Gastrocnemius medialis (tissue), 4 donors: ENCODE results near the gene IDUA.

Experiments
- POLR2A ChIP-seq, 2 donors: fragments of 450-650 bp; IDR thresholded peaks; one replicate each; pipeline ENCODE4 v1.6.1; 2017; ENCODE audit warnings: antibody characterized with exemption in 2 of 2, mild to moderate bottlenecking in 2 of 2, moderate library complexity in 2 of 2
- TF ChIP-seq, protein P1 (sequence below), 5 experiments: fragments of 450-650 bp in 3 of 5; fragments of 200-600 bp in 2 of 5; sonication (generic) in 2 of 5; IDR thresholded peaks in 4 of 5; conservative IDR thresholded peaks in 1 of 5; 1 replicate in 4 of 5; 2 replicates in 1 of 5; pipeline ENCODE4 v1.5.1; 2016 to 2019; ENCODE audit warnings: antibody characterized with exemption in 5 of 5, mild to moderate bottlenecking in 3 of 5, moderate library complexity in 3 of 5

DNA sequence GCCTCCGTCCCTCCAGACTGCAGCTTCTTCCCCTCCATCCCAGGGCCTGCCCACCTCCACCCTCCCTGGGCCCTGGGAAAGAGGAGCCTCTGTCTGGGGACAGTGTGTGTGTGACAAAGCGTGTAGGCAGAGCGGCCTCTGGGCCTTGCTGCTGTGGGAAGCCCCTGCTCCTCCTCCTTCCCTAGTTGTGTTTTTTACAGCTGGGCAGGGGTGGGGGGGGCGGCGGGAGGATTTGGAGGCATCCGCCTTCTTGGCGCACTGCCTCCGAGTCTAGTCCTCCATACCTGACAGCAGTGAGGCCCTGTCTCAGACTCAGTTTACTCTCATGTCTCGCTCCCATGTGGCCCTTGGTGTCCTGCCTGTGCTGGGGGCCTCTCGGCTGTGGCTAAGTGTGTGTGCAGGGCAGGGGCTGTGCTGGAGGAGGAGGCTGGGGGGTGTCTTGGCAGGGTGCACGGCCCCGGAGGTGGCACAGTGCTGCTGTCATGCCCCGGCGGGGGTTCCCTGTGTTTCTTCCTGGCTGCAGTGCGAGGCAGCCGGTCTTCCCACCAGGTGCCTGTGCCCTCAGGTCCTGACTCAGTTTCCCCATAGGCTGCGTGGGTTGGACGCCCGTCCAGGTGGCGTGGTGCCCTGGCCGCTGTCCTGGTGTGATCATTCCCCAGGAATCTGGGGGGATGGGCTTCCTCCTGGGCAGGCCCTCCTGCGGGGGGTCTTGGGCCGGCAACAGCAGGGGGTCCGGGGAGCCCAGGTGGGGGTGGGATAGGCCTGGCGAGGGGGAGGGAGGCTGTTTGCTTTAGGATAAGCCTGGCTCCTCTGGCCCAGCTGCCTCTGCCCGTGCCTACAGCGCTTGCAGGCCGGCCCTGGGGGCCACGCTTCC, 31.5 kb downstream of the IDUA start:
- TF ChIP-seq, protein P1, sequence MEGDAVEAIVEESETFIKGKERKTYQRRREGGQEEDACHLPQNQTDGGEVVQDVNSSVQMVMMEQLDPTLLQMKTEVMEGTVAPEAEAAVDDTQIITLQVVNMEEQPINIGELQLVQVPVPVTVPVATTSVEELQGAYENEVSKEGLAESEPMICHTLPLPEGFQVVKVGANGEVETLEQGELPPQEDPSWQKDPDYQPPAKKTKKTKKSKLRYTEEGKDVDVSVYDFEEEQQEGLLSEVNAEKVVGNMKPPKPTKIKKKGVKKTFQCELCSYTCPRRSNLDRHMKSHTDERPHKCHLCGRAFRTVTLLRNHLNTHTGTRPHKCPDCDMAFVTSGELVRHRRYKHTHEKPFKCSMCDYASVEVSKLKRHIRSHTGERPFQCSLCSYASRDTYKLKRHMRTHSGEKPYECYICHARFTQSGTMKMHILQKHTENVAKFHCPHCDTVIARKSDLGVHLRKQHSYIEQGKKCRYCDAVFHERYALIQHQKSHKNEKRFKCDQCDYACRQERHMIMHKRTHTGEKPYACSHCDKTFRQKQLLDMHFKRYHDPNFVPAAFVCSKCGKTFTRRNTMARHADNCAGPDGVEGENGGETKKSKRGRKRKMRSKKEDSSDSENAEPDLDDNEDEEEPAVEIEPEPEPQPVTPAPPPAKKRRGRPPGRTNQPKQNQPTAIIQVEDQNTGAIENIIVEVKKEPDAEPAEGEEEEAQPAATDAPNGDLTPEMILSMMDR (IDR thresholded peaks at IDR 0.05 in 4 of 5, conservative IDR thresholded peaks at IDR 0.05 in 1 of 5): no peak
- TF ChIP-seq POLR2A (IDR thresholded peaks at IDR 0.05): no peak
